GM19043 (cell line): ENCODE results near the gene GCA.

Source experiments
- ATAC-seq: cut with Tn5 transposase; IDR thresholded peaks from one replicate; pipeline ENCODE4 v1.9.1; 2021; ENCODE audit warnings: low read depth; ENCODE audit not compliant: unreplicated experiment

GCA gene

GRCh38 chr2:162327134-162327769 lies 16.7 kb upstream of the GCA start:
- ATAC-seq, result no peak

- no peak for ATAC-seq
These were observed 16.1 kb upstream of the GCA start for GRCh38 chr2:162327806-162328205.

GRCh38 chr2:162328424-162329157 lies 15.3 kb upstream of the GCA start:
- peak; percentile 81 for ATAC-seq

GRCh38 chr2:162330881-162331280 lies 13.1 kb upstream of the GCA start:
- ATAC-seq, result no peak

GRCh38 chr2:162333968-162334367 lies 10.0 kb upstream of the GCA start:
- peak; percentile 64 for ATAC-seq

GRCh38 chr2:162337868-162338267 lies 6.1 kb upstream of the GCA start:
- no peak for ATAC-seq

GRCh38 chr2:162340822-162341221 lies 3.1 kb upstream of the GCA start:
- no peak for ATAC-seq

GRCh38 chr2:162342321-162342720 lies 1.6 kb upstream of the GCA start:
- ATAC-seq, result no peak

GRCh38 chr2:162342841-162343240 lies 1.1 kb upstream of the GCA start:
- no peak for ATAC-seq

- ATAC-seq, result peak; percentile 0
These were observed 474 bp upstream of the GCA start for GRCh38 chr2:162343492-162343823.

- ATAC-seq, result no peak
These were observed 652 bp downstream of the GCA start for GRCh38 chr2:162344617-162344950.

GRCh38 chr2:162365392-162365791 lies 21.5 kb downstream of the GCA start:
- no peak for ATAC-seq

- ATAC-seq, result no peak
These were observed 24.6 kb downstream of the GCA start for GRCh38 chr2:162368494-162368893.

GRCh38 chr2:162369551-162369950 lies 25.6 kb downstream of the GCA start:
- no peak for ATAC-seq

GRCh38 chr2:162370931-162371330 lies 27.0 kb downstream of the GCA start:
- ATAC-seq, result no peak

- ATAC-seq, result no peak
These were observed 28.9 kb downstream of the GCA start for GRCh38 chr2:162372818-162373217.

- ATAC-seq, result no peak
These were observed 36.0 kb downstream of the GCA start for GRCh38 chr2:162379719-162380580.

GRCh38 chr2:162381851-162382250 lies 37.9 kb downstream of the GCA start:
- ATAC-seq, result no peak

GRCh38 chr2:162382278-162382677 lies 38.3 kb downstream of the GCA start:
- ATAC-seq, result no peak

GRCh38 chr2:162385536-162385935 lies 41.6 kb downstream of the GCA start:
- no peak for ATAC-seq

GRCh38 chr2:162390801-162391200 lies 46.9 kb downstream of the GCA start:
- no peak for ATAC-seq

GRCh38 chr2:162400336-162400735 lies 56.4 kb downstream of the GCA start:
- no peak for ATAC-seq
